Activated naive CD4-positive, alpha-beta T cell treated with anti-CD3 and anti-CD28 coated beads, Interleukin-2, amount 10 ng/mL, durations not matched to agents 7 days and 5 days (primary cell): ENCODE data around the gene RUFY2.
"Not testable (repeated sequence)": the region's sequence is repeated elsewhere in the genome, so short reads cannot be mapped to it uniquely, and the experiment has no call there.

Source experiments
- CTCF ChIA-PET: fragments of 350-600 bp; sonication (Branson Sonifier 250); formaldehyde crosslinking; loops from one replicate; lab custom pipeline; 2021; ENCODE audit warnings: antibody characterized with exemption; lab: Charles Lee
- DNase-seq: peaks from one replicate; pipeline ENCODE4 v3.0.0-alpha.2; 2020
- H3K27ac Mint-ChIP-seq: one replicate; pipeline ENCODE4 v1.8.0; 2021; ENCODE audit warnings: mild to moderate bottlenecking, moderate library complexity, mixed read lengths
- H3K27me3 Mint-ChIP-seq: one replicate; pipeline ENCODE4 v1.8.0; 2021; ENCODE audit warnings: mild to moderate bottlenecking, mixed read lengths
- H3K36me3 Mint-ChIP-seq: one replicate; pipeline ENCODE4 v1.8.0; 2021; ENCODE audit warnings: mixed read lengths
- H3K4me1 Mint-ChIP-seq: one replicate; pipeline ENCODE4 v1.8.0; 2021; ENCODE audit warnings: mixed read lengths
- H3K4me3 Mint-ChIP-seq: one replicate; pipeline ENCODE4 v1.8.0; 2021; ENCODE audit warnings: mild to moderate bottlenecking, moderate library complexity, mixed read lengths
- H3K9me3 Mint-ChIP-seq: one replicate; pipeline ENCODE4 v1.8.0; 2021; ENCODE audit warnings: mixed read lengths

The RUFY2 gene

DNA sequence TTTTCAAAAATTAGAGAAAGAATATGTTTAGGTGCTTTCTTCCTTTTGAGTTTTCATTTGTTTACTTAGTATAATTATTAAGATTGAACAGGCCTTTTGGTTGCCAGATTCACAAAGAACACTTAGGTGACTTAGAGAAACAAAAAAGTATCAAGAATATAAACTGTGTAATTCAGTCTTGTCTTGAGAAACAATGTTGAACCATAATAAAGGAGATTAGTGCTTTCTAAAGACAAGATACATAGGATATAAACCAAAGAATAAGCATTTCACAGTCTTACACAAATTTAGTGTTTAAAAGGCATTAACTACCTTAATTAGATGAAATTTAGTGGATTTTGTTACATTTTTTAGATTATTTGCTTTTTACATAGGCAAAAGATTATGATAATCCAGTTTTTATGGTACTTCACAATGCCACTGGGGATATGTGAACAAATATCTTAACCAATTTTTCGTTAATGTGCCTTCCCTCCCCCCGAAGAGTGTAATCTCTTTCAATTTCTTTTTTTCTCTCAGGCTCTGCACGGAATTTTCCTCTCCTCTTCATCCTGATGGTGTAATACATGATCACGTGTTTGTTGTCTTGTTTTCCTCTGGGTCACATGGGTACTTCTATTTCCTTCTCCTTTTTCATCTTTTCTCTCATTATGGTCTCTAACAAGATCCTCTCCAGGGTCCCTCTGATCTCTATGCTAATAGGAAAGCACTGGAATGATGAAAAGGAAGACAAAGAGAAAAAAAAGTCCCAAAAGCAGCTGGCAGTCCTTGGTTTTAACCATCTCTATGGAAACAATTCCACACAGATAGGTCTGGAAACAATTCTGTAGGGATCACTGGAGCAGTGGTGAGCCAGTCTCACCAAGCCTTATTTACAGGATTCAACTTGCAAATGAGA, 78.9 kb downstream of the RUFY2 start:
- H3K36me3 Mint-ChIP-seq = peaks cover 13% of the 10 kb centered on the region
- H3K4me1 Mint-ChIP-seq = peaks cover 26% of the 10 kb centered on the region
- no peak for DNase-seq
- H3K4me3 Mint-ChIP-seq = no peak overlapping the region
- H3K27ac Mint-ChIP-seq = peak overlapping the region; percentile 2
- H3K27me3 Mint-ChIP-seq = peaks cover 14% of the 10 kb centered on the region
- H3K9me3 Mint-ChIP-seq = no peaks in the 10 kb centered on the region
- CTCF ChIA-PET = interaction anchor here (0.7 kb wide), 1 partner anchor 311 kb away, joined by 3 read pairs; no protein-coding TSS in a partner anchor

- H3K4me3 Mint-ChIP-seq, H3K27me3 Mint-ChIP-seq, H3K27ac Mint-ChIP-seq, H3K9me3 Mint-ChIP-seq, DNase-seq, CTCF ChIA-PET, H3K36me3 Mint-ChIP-seq, H3K4me1 Mint-ChIP-seq: not testable (repeated sequence)
Observed at GRCh38 chr10:68324396-68324795, 82.7 kb downstream of the RUFY2 start.

DNA sequence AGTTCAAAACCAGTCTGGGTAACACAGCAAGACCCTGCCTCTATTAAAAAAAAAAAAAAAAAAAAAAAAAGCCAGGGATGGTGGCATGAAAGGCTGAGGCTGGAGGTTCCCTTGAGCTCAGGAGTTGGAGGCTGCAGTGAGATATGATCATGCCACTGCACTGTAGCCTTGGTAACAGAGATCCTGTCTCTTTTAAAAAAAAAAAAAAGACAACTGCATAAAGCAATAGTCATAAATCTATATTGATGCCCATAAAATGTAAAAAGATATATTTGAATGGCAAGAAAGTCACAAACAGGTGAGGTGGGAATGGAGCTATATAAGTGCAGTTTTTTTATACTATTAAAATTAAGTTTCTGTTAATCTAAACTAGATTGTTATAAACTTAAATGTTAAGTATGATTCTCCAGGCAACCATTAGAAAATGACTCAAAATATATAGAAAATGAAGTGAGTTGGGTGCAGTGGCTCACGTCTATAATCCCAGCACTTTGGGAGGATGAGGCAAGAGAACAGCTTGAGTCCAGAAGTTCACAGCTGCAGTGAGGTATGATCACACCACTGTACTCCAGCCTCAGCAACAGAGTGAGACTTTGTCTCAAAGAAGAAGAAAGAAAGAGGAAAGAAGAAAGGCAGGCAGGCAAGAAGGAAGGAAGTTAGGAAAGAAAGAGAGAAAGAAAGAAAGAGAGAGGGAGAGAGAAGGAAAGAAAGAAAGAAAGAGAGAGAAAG, 88.6 kb downstream of the RUFY2 start:
- Mint-ChIP-seq H3K27me3 (peaks cover 5% of the 10 kb centered on the region), H3K4me3 (no peak overlapping the region), H3K27ac (no peak overlapping the region), H3K4me1 (peaks cover 14% of the 10 kb centered on the region), H3K9me3 (peaks cover 16% of the 10 kb centered on the region), H3K36me3 (peaks cover 7% of the 10 kb centered on the region)
- CTCF ChIA-PET = no interaction called here
- DNase-seq = no peak

DNA sequence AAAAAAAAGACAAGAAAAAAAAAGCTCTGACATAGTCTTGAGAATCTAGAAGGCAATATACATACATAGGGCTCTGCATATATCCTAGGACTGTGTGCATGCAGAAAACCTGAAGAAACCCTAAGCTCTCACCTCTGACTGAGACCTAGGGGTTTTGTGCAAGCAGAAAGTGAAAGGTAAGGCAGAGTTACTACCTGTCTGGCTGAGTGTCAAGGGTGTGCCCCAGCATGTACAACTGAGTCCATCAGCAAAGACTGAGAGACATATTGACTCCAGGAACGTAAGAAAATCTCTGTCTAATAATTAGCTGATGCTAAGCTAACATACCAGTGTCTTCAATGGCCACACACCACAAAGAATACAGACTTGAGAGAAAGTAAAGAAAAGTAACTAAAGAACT, 91.5 kb downstream of the RUFY2 start:
- peaks cover 16% of the 10 kb centered on the region for H3K9me3 Mint-ChIP-seq
- peaks cover 7% of the 10 kb centered on the region for H3K36me3 Mint-ChIP-seq
- peaks cover 5% of the 10 kb centered on the region for H3K27me3 Mint-ChIP-seq
- H3K27ac Mint-ChIP-seq = peak overlapping the region; percentile 9
- DNase-seq = no peak
- no peak overlapping the region for H3K4me3 Mint-ChIP-seq
- H3K4me1 Mint-ChIP-seq = peaks cover 14% of the 10 kb centered on the region
- CTCF ChIA-PET = interaction anchor here (1.2 kb wide), 2 partner anchors 15 to 158 kb away, joined by 4 read pairs; no protein-coding TSS in a partner anchor

DNA sequence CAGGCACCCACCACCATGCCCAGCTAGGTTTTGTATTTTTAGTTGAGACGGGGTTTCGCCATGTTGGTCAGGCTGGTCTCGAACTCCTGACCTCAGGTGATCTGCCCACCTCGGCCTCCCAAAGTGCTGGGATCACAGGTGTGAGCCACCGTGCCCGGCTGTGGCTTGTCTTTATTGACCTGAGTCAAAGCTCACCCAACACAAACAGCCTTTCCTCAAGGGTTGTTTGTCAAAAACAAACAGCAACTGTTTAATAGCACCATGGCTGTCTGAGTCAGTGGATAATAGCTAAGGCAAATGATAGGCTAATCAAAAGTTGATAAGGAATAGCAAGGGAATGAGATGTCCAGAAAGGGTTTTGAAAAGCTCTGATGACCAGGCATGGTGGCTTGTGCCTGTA, 92.1 kb downstream of the RUFY2 start:
- H3K4me3 Mint-ChIP-seq, H3K27ac Mint-ChIP-seq, H3K27me3 Mint-ChIP-seq, DNase-seq, H3K36me3 Mint-ChIP-seq: not testable (repeated sequence)
- H3K9me3 Mint-ChIP-seq = peaks cover 16% of the 10 kb centered on the region
- H3K4me1 Mint-ChIP-seq = peaks cover 14% of the 10 kb centered on the region
- CTCF ChIA-PET = interaction anchor here (1.2 to 4.1 kb wide), 4 partner anchors 12 to 158 kb away, joined by 4 to 18 read pairs (median 5); no protein-coding TSS in a partner anchor

- no peaks in the 10 kb centered on the region for H3K36me3 Mint-ChIP-seq
- peaks cover 11% of the 10 kb centered on the region for H3K4me1 Mint-ChIP-seq
- H3K9me3 Mint-ChIP-seq = no peaks in the 10 kb centered on the region
- no peaks in the 10 kb centered on the region for H3K27me3 Mint-ChIP-seq
- H3K27ac Mint-ChIP-seq = no peak overlapping the region
- H3K4me3 Mint-ChIP-seq = no peak overlapping the region
- CTCF ChIA-PET = no interaction called here
- DNase-seq = no peak
Observed at GRCh38 chr10:68310531-68310930, 96.5 kb downstream of the RUFY2 start.

GRCh38 chr10:68305854-68306253, 101.2 kb downstream of the RUFY2 start:
- Mint-ChIP-seq H3K27ac (no peak overlapping the region), H3K4me1 (no peaks in the 10 kb centered on the region), H3K9me3 (no peaks in the 10 kb centered on the region), H3K36me3 (no peaks in the 10 kb centered on the region), H3K4me3 (no peak overlapping the region), H3K27me3 (no peaks in the 10 kb centered on the region)
- CTCF ChIA-PET = interaction anchor here (0.9 to 1.5 kb wide), 3 partner anchors 93 to 593 kb away, joined by 3 to 5 read pairs (median 3); no protein-coding TSS in a partner anchor
- DNase-seq = no peak

DNA sequence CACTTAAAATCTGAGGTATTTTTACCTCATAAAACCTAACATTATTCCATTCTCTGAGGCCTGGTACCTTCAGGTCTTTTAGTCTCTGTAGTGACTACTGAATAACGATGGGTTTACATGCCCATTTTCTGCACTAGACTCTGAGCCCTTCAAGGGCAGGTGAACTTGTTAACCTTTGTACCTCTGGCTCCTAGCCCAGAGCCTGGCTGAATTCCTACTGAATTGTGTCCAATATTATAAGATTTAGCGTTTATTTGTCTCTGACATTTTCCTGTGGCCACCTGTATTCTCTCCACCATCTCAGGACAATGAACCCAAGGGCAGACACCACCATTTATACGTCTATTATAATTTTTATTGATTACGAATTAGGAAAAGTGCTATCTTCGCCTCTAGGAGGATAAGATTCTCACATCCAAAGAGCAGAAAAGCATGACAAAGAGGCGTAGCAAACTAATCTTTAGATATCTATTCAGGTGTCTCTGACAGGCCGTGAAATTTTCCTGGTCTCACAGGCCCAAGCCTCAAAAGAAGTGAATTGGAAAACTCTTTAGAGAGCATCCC, 103.1 kb downstream of the RUFY2 start:
- CTCF ChIA-PET = interaction anchor here (0.7 to 6.1 kb wide), 6 partner anchors 9 to 515 kb away, joined by 3 to 68 read pairs (median 3); no protein-coding TSS in a partner anchor
- Mint-ChIP-seq H3K27ac (no peak overlapping the region), H3K9me3 (no peaks in the 10 kb centered on the region), H3K27me3 (no peaks in the 10 kb centered on the region), H3K36me3 (no peaks in the 10 kb centered on the region), H3K4me3 (no peak overlapping the region), H3K4me1 (no peaks in the 10 kb centered on the region)
- DNase-seq = no peak

DNA sequence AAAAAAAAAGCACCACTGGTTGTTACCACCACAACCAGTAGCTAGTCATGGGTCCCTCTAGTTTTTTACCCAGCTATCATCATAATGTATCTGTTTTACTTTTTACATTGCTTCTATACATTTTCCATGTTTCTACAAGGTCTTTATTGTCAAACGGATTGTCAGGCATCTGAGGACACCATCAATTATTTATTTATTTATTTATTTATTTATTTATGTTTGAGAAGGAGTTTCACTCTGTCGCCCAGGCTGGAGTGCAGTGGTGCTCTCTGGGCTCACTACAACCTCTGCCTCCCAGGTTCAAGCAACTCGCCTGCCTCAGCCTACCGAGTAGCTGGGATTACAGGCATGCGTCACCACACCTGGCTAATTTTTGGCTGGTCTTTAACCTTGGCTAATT, 104.2 kb downstream of the RUFY2 start:
- no peaks in the 10 kb centered on the region for H3K4me1 Mint-ChIP-seq
- no peaks in the 10 kb centered on the region for H3K27me3 Mint-ChIP-seq
- H3K9me3 Mint-ChIP-seq = no peaks in the 10 kb centered on the region
- no peaks in the 10 kb centered on the region for H3K36me3 Mint-ChIP-seq
- no peak for DNase-seq
- CTCF ChIA-PET = interaction anchor here (0.6 to 6.1 kb wide), 10 partner anchors 10 to 515 kb away, joined by 3 to 68 read pairs (median 6); no protein-coding TSS in a partner anchor
- no peak overlapping the region for H3K27ac Mint-ChIP-seq
- H3K4me3 Mint-ChIP-seq = no peak overlapping the region

DNA sequence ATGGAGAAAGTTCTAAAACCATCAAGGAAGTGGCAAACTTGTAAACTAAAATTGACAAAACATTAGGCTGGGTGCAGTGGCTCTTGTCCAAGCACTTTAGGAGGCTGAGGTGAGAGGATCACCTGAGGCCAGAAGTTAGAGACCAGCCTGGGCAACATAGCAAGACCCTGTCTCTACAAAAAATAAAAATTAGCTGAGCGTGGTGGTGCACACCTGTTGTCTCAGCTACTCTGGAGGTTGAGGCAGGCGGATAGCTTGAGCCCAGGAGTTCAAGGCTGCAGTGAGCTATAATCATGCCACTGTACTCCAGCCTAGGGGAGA, 104.6 kb downstream of the RUFY2 start:
- CTCF ChIA-PET = interaction anchor here (0.6 to 6.1 kb wide), 10 partner anchors 11 to 514 kb away, joined by 3 to 68 read pairs (median 6); no protein-coding TSS in a partner anchor
- Mint-ChIP-seq H3K27me3 (no peaks in the 10 kb centered on the region), H3K4me3 (no peak overlapping the region), H3K36me3 (no peaks in the 10 kb centered on the region), H3K9me3 (no peaks in the 10 kb centered on the region), H3K27ac (no peak overlapping the region), H3K4me1 (no peaks in the 10 kb centered on the region)
- DNase-seq = no peak

GRCh38 chr10:68301790-68302502, 105.1 kb downstream of the RUFY2 start:
- Mint-ChIP-seq H3K27me3 (no peaks in the 10 kb centered on the region), H3K4me1 (no peaks in the 10 kb centered on the region)

GRCh38 chr10:68301301-68301700, 105.8 kb downstream of the RUFY2 start:
- no peaks in the 10 kb centered on the region for H3K4me1 Mint-ChIP-seq
- DNase-seq = no peak
- H3K9me3 Mint-ChIP-seq = no peaks in the 10 kb centered on the region
- no peak overlapping the region for H3K27ac Mint-ChIP-seq
- H3K4me3 Mint-ChIP-seq = no peak overlapping the region
- no peaks in the 10 kb centered on the region for H3K27me3 Mint-ChIP-seq
- CTCF ChIA-PET = interaction anchor here (0.6 to 6.1 kb wide), 17 partner anchors 12 to 595 kb away, joined by 3 to 68 read pairs (median 4); no protein-coding TSS in a partner anchor
- H3K36me3 Mint-ChIP-seq = no peaks in the 10 kb centered on the region

More at GRCh38 chr10:68301790-68302502, 105.1 kb downstream of the RUFY2 start:
- H3K36me3 Mint-ChIP-seq = no peaks in the 10 kb centered on the region
- CTCF ChIA-PET = interaction anchor here (0.6 to 6.1 kb wide), 20 partner anchors 11 to 594 kb away, joined by 3 to 68 read pairs (median 4); no protein-coding TSS in a partner anchor
- no peak for DNase-seq
- no peak overlapping the region for H3K4me3 Mint-ChIP-seq
- no peaks in the 10 kb centered on the region for H3K9me3 Mint-ChIP-seq
- no peak overlapping the region for H3K27ac Mint-ChIP-seq

- no peak overlapping the region for H3K27ac Mint-ChIP-seq
- no peaks in the 10 kb centered on the region for H3K36me3 Mint-ChIP-seq
- no peak for DNase-seq
- H3K27me3 Mint-ChIP-seq = no peaks in the 10 kb centered on the region
- no peaks in the 10 kb centered on the region for H3K9me3 Mint-ChIP-seq
- no peaks in the 10 kb centered on the region for H3K4me1 Mint-ChIP-seq
- CTCF ChIA-PET = no interaction called here
- H3K4me3 Mint-ChIP-seq = no peak overlapping the region
Observed at GRCh38 chr10:68296843-68297663, 110.0 kb downstream of the RUFY2 start.
